GM10248 (cell line): ENCODE measurements around the gene PADI1.
"Not testable (repeated sequence)": the region's sequence is repeated elsewhere in the genome, so short reads cannot be mapped to it uniquely, and the experiment has no call there.

ENCODE experiments used
- CTCF ChIA-PET: fragments of 300-600 bp; sonication (Branson Sonifier 250); formaldehyde crosslinking; extraction: SDS; loops from one replicate; lab custom pipeline; 2021; ENCODE audit warnings: antibody characterized with exemption; lab: Yijun Ruan, JAX
- POLR2A ChIA-PET: fragments of 350-650 bp; sonication (Branson Sonifier 250); formaldehyde crosslinking; extraction: SDS; loops from one replicate; lab custom pipeline; 2020; ENCODE audit warnings: antibody characterized with exemption; lab: Yijun Ruan, JAX
- DNase-seq: peaks from one replicate; pipeline ENCODE4 v3.0.0; 2012; ENCODE audit errors: extremely low spot score
- TF ChIP-seq, protein P1 (sequence below): IDR thresholded peaks from 2 replicates; pipeline ENCODE4 v1.5.1; 2012; ENCODE audit warnings: mild to moderate bottlenecking, low read depth; ENCODE audit errors: extremely low read depth, missing control alignments, control extremely low read depth

PADI1 gene

GRCh38 chr1:17237561-17237903, 32.6 kb downstream of the PADI1 start:
- DNase-seq = no peak
- POLR2A ChIA-PET = no interaction called here
- CTCF ChIA-PET = interaction anchor here (0.7 to 13.4 kb wide), 18 partner anchors 8 to 613 kb away, joined by 3 to 209 read pairs (median 7); partner anchors contain the start of gene PADI2
- TF ChIP-seq, protein P1, sequence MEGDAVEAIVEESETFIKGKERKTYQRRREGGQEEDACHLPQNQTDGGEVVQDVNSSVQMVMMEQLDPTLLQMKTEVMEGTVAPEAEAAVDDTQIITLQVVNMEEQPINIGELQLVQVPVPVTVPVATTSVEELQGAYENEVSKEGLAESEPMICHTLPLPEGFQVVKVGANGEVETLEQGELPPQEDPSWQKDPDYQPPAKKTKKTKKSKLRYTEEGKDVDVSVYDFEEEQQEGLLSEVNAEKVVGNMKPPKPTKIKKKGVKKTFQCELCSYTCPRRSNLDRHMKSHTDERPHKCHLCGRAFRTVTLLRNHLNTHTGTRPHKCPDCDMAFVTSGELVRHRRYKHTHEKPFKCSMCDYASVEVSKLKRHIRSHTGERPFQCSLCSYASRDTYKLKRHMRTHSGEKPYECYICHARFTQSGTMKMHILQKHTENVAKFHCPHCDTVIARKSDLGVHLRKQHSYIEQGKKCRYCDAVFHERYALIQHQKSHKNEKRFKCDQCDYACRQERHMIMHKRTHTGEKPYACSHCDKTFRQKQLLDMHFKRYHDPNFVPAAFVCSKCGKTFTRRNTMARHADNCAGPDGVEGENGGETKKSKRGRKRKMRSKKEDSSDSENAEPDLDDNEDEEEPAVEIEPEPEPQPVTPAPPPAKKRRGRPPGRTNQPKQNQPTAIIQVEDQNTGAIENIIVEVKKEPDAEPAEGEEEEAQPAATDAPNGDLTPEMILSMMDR = no peak

DNA sequence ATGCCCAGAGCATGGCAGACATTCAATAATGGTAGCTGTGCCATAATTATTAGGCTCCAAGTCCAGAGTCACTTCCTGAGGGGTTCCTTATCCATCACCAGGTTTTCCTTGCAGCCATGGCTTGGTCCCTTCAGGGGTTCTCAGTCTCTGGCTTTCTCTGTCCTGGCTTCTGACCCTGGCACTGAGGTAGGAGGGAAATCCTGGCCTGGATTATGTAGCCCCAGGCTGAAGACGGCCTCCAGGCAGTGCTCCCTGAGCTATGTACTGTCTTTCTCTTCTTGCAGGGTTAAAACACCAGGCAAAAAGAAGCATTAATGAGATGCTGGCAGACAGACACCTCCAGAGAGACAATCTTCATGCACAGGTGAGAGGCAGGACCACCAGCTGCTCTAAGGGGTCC, 34.5 kb downstream of the PADI1 start:
- TF ChIP-seq, protein P1 = no peak
- DNase-seq = peak; percentile 62
- CTCF ChIA-PET = interaction anchor here (1.5 to 13.4 kb wide), 2 partner anchors 115 to 179 kb away, joined by 5 to 209 read pairs; partner anchors contain the start of gene PADI2
- POLR2A ChIA-PET = no interaction called here

DNA sequence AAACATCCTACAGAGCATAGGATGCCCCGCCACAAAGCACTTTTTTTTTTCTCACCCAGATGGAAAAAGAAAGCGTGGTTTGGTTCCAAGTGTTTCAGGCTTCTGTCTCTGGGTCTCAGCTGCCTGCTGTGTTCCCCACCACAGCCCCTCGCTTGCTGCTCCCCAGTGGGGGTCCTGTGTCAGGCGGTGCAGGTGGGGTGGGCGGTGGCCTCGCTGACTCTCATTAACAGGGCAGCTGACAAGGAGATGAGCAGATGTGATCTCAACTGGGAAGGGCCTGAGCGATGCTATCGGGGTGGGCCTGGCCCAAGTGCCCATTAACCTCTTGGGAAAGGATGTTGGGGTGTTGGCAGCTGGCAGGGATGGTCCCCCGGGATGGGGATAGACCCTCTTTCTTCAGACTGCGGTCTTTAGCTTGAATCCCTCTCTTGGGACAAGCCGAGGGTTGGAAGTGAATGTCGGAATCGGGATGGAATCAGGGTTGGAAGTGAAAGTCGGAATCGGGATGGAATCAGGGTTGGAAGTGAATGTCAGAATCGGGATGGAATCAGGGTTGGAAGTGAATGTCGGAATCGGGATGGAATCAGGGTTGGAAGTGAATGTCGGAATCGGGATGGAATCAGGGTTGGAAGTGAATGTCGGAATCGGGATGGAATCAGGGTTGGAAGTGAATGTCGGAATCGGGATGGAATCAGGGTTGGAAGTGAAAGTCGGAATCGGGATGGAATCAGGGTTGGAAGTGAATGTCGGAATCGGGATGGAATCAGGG, 36.3 kb downstream of the PADI1 start:
- DNase-seq, POLR2A ChIA-PET: not testable (repeated sequence)
- CTCF ChIA-PET = interaction anchor here (13.4 kb wide), 1 partner anchor 117 kb away, joined by 209 read pairs; the partner anchor contains the start of gene PADI2

- CTCF ChIA-PET = interaction anchor here (13.4 kb wide), 1 partner anchor 118 kb away, joined by 209 read pairs; the partner anchor contains the start of gene PADI2
- DNase-seq, POLR2A ChIA-PET: not testable (repeated sequence)
Observed at GRCh38 chr1:17241780-17242074, 36.8 kb downstream of the PADI1 start.

- TF ChIP-seq, protein P1 = no peak
- no peak for DNase-seq
- CTCF ChIA-PET = no interaction called here
- POLR2A ChIA-PET = no interaction called here
Observed at GRCh38 chr1:17243274-17243673, 38.3 kb downstream of the PADI1 start.

DNA sequence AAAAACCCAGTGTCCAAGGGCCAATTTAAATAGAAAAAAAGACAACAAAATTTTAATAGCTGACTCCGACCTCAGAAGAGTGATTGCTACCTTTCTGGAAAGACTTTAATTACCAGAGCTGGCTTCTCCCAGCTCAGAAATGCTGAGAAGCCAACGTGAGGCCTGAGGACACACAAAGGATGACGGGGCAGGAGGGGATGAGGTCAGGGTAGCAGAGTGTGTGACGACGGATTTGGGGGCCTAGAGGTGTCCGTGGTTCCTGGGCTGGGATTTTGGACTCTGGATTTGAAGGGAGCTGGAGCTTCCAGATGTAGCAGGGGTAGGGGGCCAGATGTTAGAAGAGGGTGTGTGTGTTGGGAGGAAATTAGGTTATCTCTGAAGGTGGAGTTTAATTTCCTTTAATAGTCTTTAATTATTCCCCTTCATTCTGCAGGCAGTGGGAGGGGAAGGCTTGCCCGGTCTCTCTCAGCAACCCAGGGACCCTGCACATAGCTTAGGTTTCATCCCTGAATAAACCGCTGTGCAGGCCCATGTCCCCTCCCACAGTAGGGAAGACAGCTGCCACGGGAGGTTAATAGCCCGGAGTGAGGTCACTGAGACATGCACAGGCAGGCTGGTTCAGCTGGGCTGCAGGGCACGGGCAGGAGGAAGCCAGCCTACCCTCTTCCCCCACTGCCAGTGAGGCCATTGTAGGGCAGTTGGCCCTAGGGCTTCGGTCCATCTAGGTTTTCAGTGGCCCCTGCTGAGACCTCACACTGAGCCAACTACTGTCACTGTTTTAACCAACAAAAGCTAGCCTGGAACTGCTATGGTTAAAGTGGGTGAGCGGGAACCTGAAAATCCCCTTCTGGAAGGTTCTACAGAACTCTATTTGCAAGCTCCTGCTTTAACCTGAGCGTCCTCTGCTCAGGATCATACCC, 40.2 kb downstream of the PADI1 start:
- TF ChIP-seq, protein P1 = no peak
- POLR2A ChIA-PET = no interaction called here
- DNase-seq = no peak
- CTCF ChIA-PET = interaction anchor here (1.4 to 1.7 kb wide), 3 partner anchors 8 to 119 kb away, joined by 4 to 9 read pairs (median 5); no protein-coding TSS in a partner anchor

- TF ChIP-seq, protein P1 = no peak
- POLR2A ChIA-PET = no interaction called here
- no peak for DNase-seq
- CTCF ChIA-PET = interaction anchor here (1.4 to 1.7 kb wide), 3 partner anchors 8 to 15 kb away, joined by 3 to 9 read pairs (median 4); no protein-coding TSS in a partner anchor
Observed at GRCh38 chr1:17245816-17246325, 40.9 kb downstream of the PADI1 start.
